ENCODE results near the gene SCGB1C2. TPM values are rescaled to one million over a fixed set of nuclear protein-coding genes. Genes with fewer than 3 reads are reported as not detected.

The SCGB1C2 gene
- total RNA-seq, 1 experiment from 2014 or later: not detected

- no peaks in the 10 kb centered on the region for H4K20me1 ChIP-seq (ENCODE audit: control insufficient read depth, insufficient read depth, insufficient read length)
- H3K4ac ChIP-seq (ENCODE audit: low read depth, low read length): no peak overlapping the region
- Mint-ChIP-seq H3K27me3 (ENCODE audit: low read depth) (peaks cover 2% of the 10 kb centered on the region), H3K36me3 (ENCODE audit: insufficient read depth in 1 of 3, low read depth in 3 of 3) (no peaks in the 10 kb centered on the region; a peak in 1 of 7 replicates), H3K27ac (peak overlapping the region in 2 of 3 experiments; percentile 66 to 70; a peak in 3 of 7 replicates), H3K9me3 (peaks cover 3 to 4% of the 10 kb centered on the region in 2 experiments; a peak in 1 of 5 replicates), H3K4me3 (no peak overlapping the region), H3K4me1 (no peaks in the 10 kb centered on the region)
- no CpG with 5 or more reads among the region's 17 CpGs for WGBS (ENCODE audit: extremely low coverage, insufficient read length, low lambda C conversion rate)
- H2BK5ac ChIP-seq (ENCODE audit: insufficient read length, low read length): no peak overlapping the region
- H3K27me3 ChIP-seq (ENCODE audit: insufficient read depth, low read length): no peaks in the 10 kb centered on the region; the same call in 1 of the 2 replicates
- H3K79me1 ChIP-seq (ENCODE audit: insufficient read depth, low read depth, low read length, poor library complexity, severe bottlenecking): no peaks in the 10 kb centered on the region
- no peaks in the 10 kb centered on the region for H3K79me2 ChIP-seq (ENCODE audit: insufficient read depth, low read length)
- H4K5ac ChIP-seq (ENCODE audit: insufficient read length, low read depth, low read length): no peak overlapping the region
- no peak overlapping the region for H3K27ac ChIP-seq (ENCODE audit: insufficient read length, low read depth, low read length)
- no peak overlapping the region for H3K9ac ChIP-seq (ENCODE audit: extremely low read depth, insufficient read length, low read length)
- no peak overlapping the region for H4K91ac ChIP-seq (ENCODE audit: insufficient read length, low read depth, low read length)
- no peak overlapping the region for H2BK12ac ChIP-seq (ENCODE audit: insufficient read length, low read depth, low read length)
- H3K14ac ChIP-seq (ENCODE audit: insufficient read depth, low read length): no peak overlapping the region
- H3T11ph ChIP-seq (ENCODE audit: low read length): no peak overlapping the region
- no peak overlapping the region for H2BK120ac ChIP-seq (ENCODE audit: low read depth, low read length, poor library complexity, severe bottlenecking)
- TF ChIP-seq CTCF (conservative IDR thresholded peaks at IDR 0.05): no peak
- H2AFZ ChIP-seq (ENCODE audit: low read length): no peak overlapping the region
- no peaks in the 10 kb centered on the region for H3K4me1 ChIP-seq (ENCODE audit: insufficient read depth, low read length)
- no peak overlapping the region for H2AK5ac ChIP-seq (ENCODE audit: insufficient read length, low read length)
- no peaks in the 10 kb centered on the region for H3K9me3 ChIP-seq (ENCODE audit: control insufficient read depth, low read depth, low read length)
- no peak overlapping the region for H3K56ac ChIP-seq (ENCODE audit: insufficient read length, low read depth, low read length)
- no peak overlapping the region for H3K23ac ChIP-seq (ENCODE audit: insufficient read length, low read depth, low read length)
- DNase-seq: no peak
- no peak overlapping the region for H3K4me2 ChIP-seq (ENCODE audit: insufficient read depth, insufficient read length, low read length)
- no peaks in the 10 kb centered on the region for H3K23me2 ChIP-seq (ENCODE audit: insufficient read length, low read depth, low read length, poor library complexity, severe bottlenecking)
- H3K18ac ChIP-seq (ENCODE audit: insufficient read length, low read depth, low read length): no peak overlapping the region
- H2BK15ac ChIP-seq (ENCODE audit: low read depth, low read length): no peak overlapping the region
- H4K8ac ChIP-seq (replicated peaks; ENCODE audit: insufficient read length, low read depth, low read length): no peak overlapping the region
- no peak overlapping the region for H2BK20ac ChIP-seq (ENCODE audit: low read depth, low read length, poor library complexity, severe bottlenecking)
Observed at GRCh38 chr17:147796-148740, 10.7 kb downstream of the SCGB1C2 start.
